ENCODE data around the gene FTSJ3. TPM values are rescaled to one million over a fixed set of nuclear protein-coding genes. Genes with fewer than 3 reads are reported as not detected.

Gene FTSJ3
- total and polyA plus RNA-seq, 2 of the 13 experiments (the other 11 are each of a cell fraction or from before 2014, with no cell fraction given), result 26.0 to 64.2 TPM

DNA sequence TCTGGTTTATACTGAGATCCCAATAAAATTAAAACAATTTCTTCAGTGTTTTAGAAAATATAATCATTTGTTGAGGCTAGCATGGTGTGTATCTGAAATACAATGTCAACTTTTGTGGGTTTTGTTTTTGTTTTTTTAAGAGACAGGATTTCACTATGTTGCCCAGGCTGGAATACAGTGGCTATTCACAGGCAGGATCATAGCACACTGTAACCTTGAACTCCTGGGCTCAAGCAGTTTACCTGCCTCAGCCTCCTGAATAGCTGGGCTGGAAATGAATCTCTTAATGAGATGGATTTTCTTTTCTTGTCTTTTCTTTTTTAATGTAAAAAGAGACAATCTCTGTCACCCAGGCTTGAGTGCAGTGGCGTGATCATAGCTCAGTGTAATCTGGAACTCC lies 41.3 kb downstream of the FTSJ3 start (continued):
- TF ChIP-seq, protein P1, sequence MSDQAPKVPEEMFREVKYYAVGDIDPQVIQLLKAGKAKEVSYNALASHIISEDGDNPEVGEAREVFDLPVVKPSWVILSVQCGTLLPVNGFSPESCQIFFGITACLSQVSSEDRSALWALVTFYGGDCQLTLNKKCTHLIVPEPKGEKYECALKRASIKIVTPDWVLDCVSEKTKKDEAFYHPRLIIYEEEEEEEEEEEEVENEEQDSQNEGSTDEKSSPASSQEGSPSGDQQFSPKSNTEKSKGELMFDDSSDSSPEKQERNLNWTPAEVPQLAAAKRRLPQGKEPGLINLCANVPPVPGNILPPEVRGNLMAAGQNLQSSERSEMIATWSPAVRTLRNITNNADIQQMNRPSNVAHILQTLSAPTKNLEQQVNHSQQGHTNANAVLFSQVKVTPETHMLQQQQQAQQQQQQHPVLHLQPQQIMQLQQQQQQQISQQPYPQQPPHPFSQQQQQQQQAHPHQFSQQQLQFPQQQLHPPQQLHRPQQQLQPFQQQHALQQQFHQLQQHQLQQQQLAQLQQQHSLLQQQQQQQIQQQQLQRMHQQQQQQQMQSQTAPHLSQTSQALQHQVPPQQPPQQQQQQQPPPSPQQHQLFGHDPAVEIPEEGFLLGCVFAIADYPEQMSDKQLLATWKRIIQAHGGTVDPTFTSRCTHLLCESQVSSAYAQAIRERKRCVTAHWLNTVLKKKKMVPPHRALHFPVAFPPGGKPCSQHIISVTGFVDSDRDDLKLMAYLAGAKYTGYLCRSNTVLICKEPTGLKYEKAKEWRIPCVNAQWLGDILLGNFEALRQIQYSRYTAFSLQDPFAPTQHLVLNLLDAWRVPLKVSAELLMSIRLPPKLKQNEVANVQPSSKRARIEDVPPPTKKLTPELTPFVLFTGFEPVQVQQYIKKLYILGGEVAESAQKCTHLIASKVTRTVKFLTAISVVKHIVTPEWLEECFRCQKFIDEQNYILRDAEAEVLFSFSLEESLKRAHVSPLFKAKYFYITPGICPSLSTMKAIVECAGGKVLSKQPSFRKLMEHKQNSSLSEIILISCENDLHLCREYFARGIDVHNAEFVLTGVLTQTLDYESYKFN (CRISPR knock-in tag; conservative IDR thresholded peaks at IDR 0.05), result peak; percentile 62; the same call in 1 of the 2 replicates
- TF ChIP-seq, protein P2, sequence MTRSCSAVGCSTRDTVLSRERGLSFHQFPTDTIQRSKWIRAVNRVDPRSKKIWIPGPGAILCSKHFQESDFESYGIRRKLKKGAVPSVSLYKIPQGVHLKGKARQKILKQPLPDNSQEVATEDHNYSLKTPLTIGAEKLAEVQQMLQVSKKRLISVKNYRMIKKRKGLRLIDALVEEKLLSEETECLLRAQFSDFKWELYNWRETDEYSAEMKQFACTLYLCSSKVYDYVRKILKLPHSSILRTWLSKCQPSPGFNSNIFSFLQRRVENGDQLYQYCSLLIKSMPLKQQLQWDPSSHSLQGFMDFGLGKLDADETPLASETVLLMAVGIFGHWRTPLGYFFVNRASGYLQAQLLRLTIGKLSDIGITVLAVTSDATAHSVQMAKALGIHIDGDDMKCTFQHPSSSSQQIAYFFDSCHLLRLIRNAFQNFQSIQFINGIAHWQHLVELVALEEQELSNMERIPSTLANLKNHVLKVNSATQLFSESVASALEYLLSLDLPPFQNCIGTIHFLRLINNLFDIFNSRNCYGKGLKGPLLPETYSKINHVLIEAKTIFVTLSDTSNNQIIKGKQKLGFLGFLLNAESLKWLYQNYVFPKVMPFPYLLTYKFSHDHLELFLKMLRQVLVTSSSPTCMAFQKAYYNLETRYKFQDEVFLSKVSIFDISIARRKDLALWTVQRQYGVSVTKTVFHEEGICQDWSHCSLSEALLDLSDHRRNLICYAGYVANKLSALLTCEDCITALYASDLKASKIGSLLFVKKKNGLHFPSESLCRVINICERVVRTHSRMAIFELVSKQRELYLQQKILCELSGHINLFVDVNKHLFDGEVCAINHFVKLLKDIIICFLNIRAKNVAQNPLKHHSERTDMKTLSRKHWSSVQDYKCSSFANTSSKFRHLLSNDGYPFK (CRISPR knock-in tag; IDR thresholded peaks at IDR 0.05; ENCODE audit: borderline replicate concordance), result no peak
- no peak for TF ChIP-seq RXRB (CRISPR knock-in tag; IDR thresholded peaks at IDR 0.05; ENCODE audit: borderline replicate concordance)
- no peak for TF ChIP-seq RXRA (CRISPR knock-in tag; IDR thresholded peaks at IDR 0.05)
- no peak for TF ChIP-seq PHB2 (IDR thresholded peaks at IDR 0.05; ENCODE audit: partially characterized antibody)
- TF ChIP-seq, protein P3, sequence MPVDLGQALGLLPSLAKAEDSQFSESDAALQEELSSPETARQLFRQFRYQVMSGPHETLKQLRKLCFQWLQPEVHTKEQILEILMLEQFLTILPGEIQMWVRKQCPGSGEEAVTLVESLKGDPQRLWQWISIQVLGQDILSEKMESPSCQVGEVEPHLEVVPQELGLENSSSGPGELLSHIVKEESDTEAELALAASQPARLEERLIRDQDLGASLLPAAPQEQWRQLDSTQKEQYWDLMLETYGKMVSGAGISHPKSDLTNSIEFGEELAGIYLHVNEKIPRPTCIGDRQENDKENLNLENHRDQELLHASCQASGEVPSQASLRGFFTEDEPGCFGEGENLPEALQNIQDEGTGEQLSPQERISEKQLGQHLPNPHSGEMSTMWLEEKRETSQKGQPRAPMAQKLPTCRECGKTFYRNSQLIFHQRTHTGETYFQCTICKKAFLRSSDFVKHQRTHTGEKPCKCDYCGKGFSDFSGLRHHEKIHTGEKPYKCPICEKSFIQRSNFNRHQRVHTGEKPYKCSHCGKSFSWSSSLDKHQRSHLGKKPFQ (CRISPR knock-in tag; IDR thresholded peaks at IDR 0.05; ENCODE audit: insufficient replicate concordance), result no peak
- peak; percentile 66; the same call in 1 of the 2 replicates for TF ChIP-seq SAP130 (CRISPR knock-in tag; IDR thresholded peaks at IDR 0.05; ENCODE audit: low read depth)
- TF ChIP-seq EED (CRISPR knock-in tag; IDR thresholded peaks at IDR 0.05), result no peak
- no peak for TF ChIP-seq NR2F6 (IDR thresholded peaks at IDR 0.05)
- TF ChIP-seq NR2F6 (CRISPR knock-in tag; IDR thresholded peaks at IDR 0.05), result peak; percentile 31; the same call in 1 of the 2 replicates
- TF ChIP-seq SP2 (CRISPR knock-in tag; IDR thresholded peaks at IDR 0.05), result no peak
- no peak for TF ChIP-seq FOXK2 (IDR thresholded peaks at IDR 0.05)

Data from HepG2 (cell line).